HG03139 (cell line): ENCODE measurements around the gene PAAF1.
A peak's percentile ranks its signal among the peaks of the same experiment; 100 is the strongest.

Experiments used
- ATAC-seq: cut with Tn5 transposase; IDR thresholded peaks from one replicate; pipeline ENCODE4 v1.9.1; 2021; ENCODE audit not compliant: unreplicated experiment

Gene PAAF1

DNA sequence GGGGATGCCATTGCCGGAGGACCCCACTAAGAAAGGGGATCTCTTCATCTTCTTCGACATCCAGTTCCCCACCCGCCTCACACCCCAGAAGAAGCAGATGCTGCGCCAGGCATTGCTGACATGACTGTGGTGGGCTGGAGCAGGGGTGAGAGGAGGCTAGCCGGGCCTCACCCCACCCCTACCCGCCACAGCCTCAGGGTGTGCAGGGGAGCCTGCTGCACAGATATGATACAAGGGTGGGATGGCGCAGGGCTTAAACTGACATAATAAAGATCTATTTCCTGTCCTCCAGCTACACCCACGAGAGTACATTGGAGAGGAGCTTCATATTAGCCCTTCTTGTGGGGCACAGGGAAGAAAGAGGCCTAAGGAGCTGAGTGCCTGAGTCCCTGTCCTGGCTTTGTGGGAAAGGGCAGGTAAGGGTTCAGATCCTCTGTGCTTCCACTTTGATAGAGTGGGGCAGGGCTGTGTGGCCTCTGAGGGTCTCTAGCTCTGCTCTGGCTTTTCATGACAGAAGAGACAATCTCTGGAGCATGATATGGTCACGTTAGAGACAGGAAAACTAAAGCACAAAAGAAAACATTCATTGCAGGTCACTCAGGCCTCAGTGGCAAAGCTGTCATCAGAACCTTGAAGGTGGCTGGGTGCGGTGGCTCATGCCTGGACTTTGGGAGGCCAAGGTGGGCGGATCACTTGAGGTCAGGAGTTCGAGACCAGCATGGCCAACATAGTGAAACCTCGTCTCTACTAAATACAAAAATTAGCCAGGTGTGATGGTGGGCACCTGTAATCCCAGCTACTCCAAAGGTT lies 93.4 kb downstream of the PAAF1 start:
- no peak for ATAC-seq

GRCh38 chr11:73971175-73971719 lies 94.4 kb downstream of the PAAF1 start:
- ATAC-seq = no peak

DNA sequence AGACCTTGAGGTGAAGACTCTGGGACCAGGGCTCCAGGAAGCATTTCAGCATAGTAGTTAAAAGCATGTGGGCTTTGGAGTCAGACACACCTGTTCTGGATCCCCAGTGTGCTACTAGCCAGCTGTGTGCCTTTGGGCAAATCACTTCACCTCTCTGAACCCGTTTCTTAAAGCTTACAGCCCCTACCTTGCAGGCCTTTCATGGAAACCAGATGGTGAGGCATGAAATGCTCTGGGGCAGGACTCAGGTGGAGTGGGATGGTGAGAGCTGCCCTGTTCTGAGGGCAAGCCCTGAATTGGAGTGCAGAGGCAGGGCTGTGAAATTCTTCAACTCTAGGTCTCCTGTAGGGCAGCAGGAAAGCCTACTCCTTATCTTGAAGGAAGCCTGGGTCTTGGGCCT lies 95.4 kb downstream of the PAAF1 start:
- no peak for ATAC-seq

DNA sequence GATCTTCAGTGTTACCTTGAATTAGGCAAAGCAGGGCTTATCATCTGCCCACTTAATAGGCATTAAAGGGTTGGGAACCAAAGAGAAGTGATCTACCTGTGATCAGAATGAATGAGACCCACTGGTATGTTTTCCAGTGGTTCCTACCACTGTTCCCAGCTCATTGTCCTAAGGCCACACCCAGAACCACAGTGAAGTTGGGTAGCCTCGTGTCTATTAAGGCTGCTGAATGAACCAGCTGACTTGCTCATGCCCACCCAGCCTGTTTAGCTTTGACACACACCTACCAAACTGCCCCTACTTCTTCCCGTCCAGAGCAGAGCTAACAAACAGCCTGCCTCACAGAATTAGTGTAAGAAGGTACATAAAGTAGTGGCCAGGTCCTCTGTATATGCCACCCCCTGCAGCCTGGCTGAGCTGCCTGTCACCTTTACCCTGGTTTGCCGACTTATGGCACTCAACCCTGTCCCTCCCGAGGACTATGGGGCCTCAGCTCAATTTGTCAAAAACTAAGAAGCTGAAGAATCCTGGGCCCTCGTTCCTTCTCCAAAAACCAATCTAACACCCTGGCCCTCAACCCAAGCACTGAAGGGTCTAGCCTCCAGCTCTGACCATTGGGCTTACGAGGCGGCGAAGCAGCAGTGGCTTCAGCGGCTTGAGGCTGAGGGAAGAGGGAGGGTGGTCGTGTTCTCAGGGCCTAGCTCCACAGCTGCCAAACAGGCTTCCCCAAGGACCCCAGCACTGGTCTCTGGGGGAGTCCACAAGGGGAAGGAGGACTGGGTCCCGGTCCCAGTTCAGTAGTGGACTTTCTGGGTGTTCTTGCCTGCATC lies 96.0 kb downstream of the PAAF1 start:
- no peak for ATAC-seq

DNA sequence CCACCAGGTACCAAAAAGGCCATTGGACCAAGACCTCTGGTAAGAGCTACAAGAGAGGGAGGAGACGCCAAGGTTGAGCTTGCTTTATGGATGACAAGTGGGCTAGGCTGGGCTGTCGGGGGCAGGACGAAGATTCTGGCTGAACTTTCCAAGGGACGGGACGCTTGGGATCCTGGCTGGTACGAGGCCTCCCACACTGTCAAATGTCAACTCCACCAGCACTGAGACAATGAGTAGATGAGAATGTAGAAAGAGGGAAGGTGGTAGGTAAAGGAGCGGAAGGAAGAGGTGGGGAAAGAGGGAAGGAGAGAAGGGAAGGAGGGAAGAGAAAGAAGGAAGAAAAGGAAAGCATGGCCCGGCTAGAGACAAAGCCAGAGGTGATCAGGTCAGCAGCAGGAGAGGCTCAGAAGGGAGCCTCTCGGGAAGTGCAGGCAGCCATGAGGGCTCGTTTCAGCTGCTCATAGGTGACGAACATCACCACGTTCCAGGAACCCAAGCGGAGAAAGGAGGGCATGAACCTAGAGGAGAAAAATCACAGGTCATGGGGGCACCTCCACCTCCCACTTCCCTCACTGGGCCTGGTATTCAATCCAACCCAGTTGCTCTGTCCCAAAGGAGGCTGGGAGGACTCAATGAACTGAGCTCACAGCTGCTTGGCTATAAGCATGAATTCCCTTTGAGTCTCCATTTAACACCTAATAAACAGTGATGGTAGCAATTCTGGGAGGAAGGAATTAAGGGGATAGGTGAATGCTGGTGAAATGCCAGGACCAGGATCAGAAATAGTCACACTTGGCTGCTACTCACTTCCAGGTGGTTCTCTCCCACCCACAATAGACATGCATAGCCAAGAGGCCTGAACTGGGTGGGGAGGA lies 98.0 kb downstream of the PAAF1 start:
- no peak for ATAC-seq

DNA sequence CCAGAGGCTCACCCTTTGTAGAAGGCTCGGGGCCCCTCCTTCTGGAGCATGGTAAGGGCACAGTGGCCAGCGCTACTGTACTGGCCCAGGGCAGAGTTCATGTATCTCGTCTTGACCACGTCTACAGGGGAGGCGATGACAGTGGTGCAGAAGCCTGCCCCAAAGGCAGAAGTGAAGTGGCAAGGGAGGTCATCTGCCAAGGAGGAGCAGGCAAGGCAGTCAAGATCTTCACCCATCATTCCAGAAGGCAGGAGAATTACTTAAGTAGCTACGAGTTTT lies 98.6 kb downstream of the PAAF1 start:
- no peak for ATAC-seq

- ATAC-seq = no peak
Observed at GRCh38 chr11:73976451-73977151, 99.8 kb downstream of the PAAF1 start.

- no peak for ATAC-seq
Observed at GRCh38 chr11:73977856-73978519, 101.2 kb downstream of the PAAF1 start.

DNA sequence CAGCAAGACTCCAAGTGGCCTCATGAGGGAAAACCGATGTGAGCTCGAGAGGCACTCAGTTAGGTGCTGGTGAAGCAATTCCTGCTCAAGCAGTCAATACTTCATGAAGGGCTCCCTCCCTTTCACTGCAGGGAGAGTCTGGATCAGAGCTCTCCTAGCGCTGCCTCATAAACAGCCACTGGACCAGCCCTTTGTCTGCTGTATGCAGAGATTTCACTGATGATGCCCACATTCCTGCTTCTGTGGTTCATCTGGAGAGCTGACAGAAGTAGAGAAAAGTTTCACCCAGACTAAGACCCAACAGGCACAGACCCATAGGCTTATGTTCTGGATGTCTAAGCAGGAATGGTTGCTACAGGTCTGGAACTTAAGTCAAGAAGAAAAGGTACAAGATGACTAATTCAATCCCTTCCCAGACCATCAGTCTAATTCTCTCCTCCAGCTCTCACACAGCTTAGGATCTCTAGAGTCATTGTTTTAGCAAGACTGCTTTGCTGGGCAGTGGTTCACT lies 101.8 kb downstream of the PAAF1 start:
- ATAC-seq = no peak

DNA sequence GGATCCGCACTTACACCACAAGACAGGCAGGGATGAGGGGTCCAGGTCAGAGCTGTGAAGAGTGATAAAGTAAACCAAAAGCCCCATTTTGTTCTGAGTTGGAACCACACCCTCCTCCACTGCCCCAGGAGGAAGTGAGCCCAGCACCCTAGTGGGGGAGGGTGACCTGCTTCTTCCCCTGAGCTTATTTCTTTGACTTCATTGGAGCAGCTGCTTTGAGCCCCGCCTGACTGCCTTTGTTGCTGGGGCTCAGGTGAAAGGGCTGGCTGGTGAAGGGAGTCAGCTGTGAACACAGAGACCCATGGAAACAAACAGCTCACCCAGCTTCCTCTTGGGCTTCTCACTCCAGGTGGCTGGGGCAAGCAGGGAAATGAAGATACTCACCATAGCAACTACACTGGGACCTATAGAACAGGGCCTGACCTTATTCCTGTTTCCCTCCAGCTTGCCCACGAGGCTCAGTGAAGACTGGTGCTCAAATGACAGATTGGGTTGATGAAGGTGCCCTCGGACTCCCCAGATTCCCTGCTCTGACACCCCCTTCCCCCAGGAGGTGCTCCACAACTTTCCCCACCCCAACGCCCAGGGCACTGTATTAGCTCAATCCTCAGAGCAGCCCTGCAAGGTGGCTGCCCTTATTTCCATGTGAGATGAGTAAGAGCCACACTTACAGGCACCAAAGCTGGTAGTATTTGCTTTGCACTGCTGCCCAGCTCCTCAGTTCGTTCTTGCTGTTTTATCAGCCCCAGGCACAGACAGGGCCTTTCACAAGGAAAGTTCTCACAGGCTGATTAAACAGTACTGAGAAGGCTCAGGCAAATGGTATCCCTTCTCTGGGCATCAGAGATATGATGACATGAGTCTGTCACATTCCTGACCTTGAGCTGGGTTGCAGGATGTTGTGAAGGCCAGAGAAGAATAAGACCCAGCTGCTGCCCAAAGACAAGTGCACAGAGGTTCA lies 103.5 kb downstream of the PAAF1 start:
- ATAC-seq = peak; percentile 40
